GM12878 (cell line): Measurements from ENCODE around the gene ANKRD6. TPM values are rescaled to one million over a fixed set of nuclear protein-coding genes. Genes with fewer than 3 reads are reported as not detected.

Experiments
- ATAC-seq: fragments of 200-7000 bp; cut with Tn5 transposase; 3 replicates; pipeline ENCODE4 v1.9.1; 2020; ENCODE audit warnings: mild to moderate bottlenecking, moderate library complexity
- BruUV-seq: library from RNA; stranded (reverse); fragments of 400-500 nt; replicated peaks from 2 replicates; lab custom pipeline; 2021; lab: Mats Ljungman, UMichigan
- CTCF ChIA-PET: fragments of 300-600 bp; sonication (Branson Sonifier 250); formaldehyde crosslinking; extraction: SDS; loops from one replicate; lab custom pipeline; 2021; ENCODE audit warnings: inconsistent platforms; lab: Yijun Ruan, JAX
- POLR2A ChIA-PET: fragments of 350-600 bp; formaldehyde crosslinking; extraction: SDS; loops from one replicate; lab custom pipeline; 2021; ENCODE audit warnings: inconsistent platforms; lab: Charles Lee
- RAD21 ChIA-PET: fragments of 300-600 bp; sonication (Branson Sonifier 250); formaldehyde crosslinking; loops from one replicate; lab custom pipeline; 2023; ENCODE audit warnings: antibody characterized with exemption; ENCODE audit not compliant: unreplicated experiment; lab: Charles Lee
- SMC1A ChIA-PET: fragments of 300-600 bp; sonication (Branson Sonifier 250); formaldehyde crosslinking; loops from one replicate; lab custom pipeline; 2023; ENCODE audit not compliant: unreplicated experiment, uncharacterized antibody; lab: Charles Lee
- DNase-seq: peaks from one replicate; pipeline ENCODE4 v3.0.0-alpha.2; 2011; ENCODE audit warnings: low read depth, low spot score
- FAIRE-seq: peaks from 3 replicates; lab custom pipeline; 2011; peaks lifted over from hg19 to GRCh38; lab: Jason Lieb, UNC
- H2AFZ ChIP-seq: 2 replicates; pipeline ENCODE4 v1.6.0; 2011; ENCODE audit warnings: low read depth, low read length, control low read depth; ENCODE audit not compliant: control insufficient read depth
- H3K27ac ChIP-seq: 2 replicates; pipeline ENCODE4 v1.5.1; 2011; ENCODE audit warnings: control low read depth; ENCODE audit not compliant: control insufficient read depth, insufficient read depth
- H3K27me3 ChIP-seq, 2 experiments: replicated peaks in 1 of 2; 2 replicates each; pipeline versions ENCODE4 v1.6.0 to v1.6.1; 2011; ENCODE audit warnings: low read length in 1 of 2; ENCODE audit not compliant: control insufficient read depth in 2 of 2, insufficient read depth in 2 of 2
- H3K36me3 ChIP-seq, 2 experiments: 2 replicates each; pipeline ENCODE4 v1.5.1; 2011; ENCODE audit warnings: low read length in 1 of 2; ENCODE audit not compliant: control insufficient read depth in 2 of 2, insufficient read depth in 2 of 2
- H3K4me1 ChIP-seq: 2 replicates; pipeline ENCODE4 v1.6.1; 2011; ENCODE audit warnings: mild to moderate bottlenecking, low read length, moderate library complexity, mixed read lengths; ENCODE audit not compliant: control insufficient read depth, insufficient read depth
- H3K4me2 ChIP-seq: 2 replicates; pipeline ENCODE4 v1.6.0; 2011; ENCODE audit warnings: control low read depth; ENCODE audit not compliant: control insufficient read depth, insufficient read depth
- H3K4me3 ChIP-seq: fragments of 200-600 bp; sonication (generic); 2 replicates; pipeline ENCODE4 v1.5.1; 2016
- H3K79me2 ChIP-seq: 2 replicates; pipeline ENCODE4 v1.6.0; 2011; ENCODE audit warnings: low read length; ENCODE audit not compliant: control insufficient read depth, insufficient read depth
- H3K9ac ChIP-seq: 2 replicates; pipeline ENCODE4 v1.8.0; 2011; ENCODE audit warnings: low read length, control low read depth, mixed read lengths; ENCODE audit not compliant: control insufficient read depth, insufficient read depth
- H3K9me3 ChIP-seq: replicated peaks from 3 replicates; pipeline ENCODE4 v1.5.1; 2011; ENCODE audit warnings: mild to moderate bottlenecking, low read length; ENCODE audit not compliant: control insufficient read depth, insufficient read depth
- H4K20me1 ChIP-seq: 2 replicates; pipeline ENCODE4 v1.6.0; 2011; ENCODE audit not compliant: control insufficient read depth, insufficient read depth
- BCL3 ChIP-seq: IDR thresholded peaks from 2 replicates; pipeline ENCODE4 v1.6.1; 2011; ENCODE audit warnings: borderline replicate concordance, low read depth, mild to moderate bottlenecking, moderate library complexity, low read length; ENCODE audit not compliant: insufficient read depth, poor library complexity, severe bottlenecking
- CEBPB ChIP-seq, 2 experiments: fragments of 150-350 bp in 1 of 2; IDR thresholded peaks; 2 replicates each; pipeline ENCODE4 v1.6.1; 2012 to 2014; ENCODE audit warnings: low read depth in 2 of 2, low read length in 2 of 2, borderline replicate concordance in 1 of 2, inconsistent platforms in 1 of 2
- MYB ChIP-seq: fragments of 150-350 bp; IDR thresholded peaks from 2 replicates; pipeline ENCODE4 v1.6.1; 2014; ENCODE audit warnings: mild to moderate bottlenecking, low read depth, low read length, borderline replicate concordance
- NR2C2 ChIP-seq: IDR thresholded peaks from 2 replicates; pipeline ENCODE4 v1.6.1; 2011; ENCODE audit warnings: borderline replicate concordance, low read depth; ENCODE audit not compliant: control insufficient read depth, insufficient read length
- RUNX3 ChIP-seq: IDR thresholded peaks from 2 replicates; pipeline ENCODE4 v1.6.1; 2012; ENCODE audit warnings: low read length, inconsistent platforms
- WGBS: methylation state at CpG from one replicate; pipeline ENCODE4 v1.1.6; 2016; ENCODE audit warnings: low lambda C conversion rate; ENCODE audit not compliant: insufficient replicate concordance, insufficient coverage; ENCODE audit errors: missing lambda C conversion rate; 5-methylcytosine and 5-hydroxymethylcytosine counted together
- in situ Hi-C: fragments of 300-500 bp; cut with MboI; formaldehyde crosslinking; loops from 9 replicates; pipeline ENCODE4 v1.14.3; 2018; ENCODE audit warnings: mixed read lengths
- intact Hi-C: fragments of 100-400 bp; cut with micrococcal nuclease; formaldehyde crosslinking; loops from one replicate; pipeline ENCODE4 v1.14.2; 2022; ENCODE audit not compliant: unreplicated experiment
- polyA plus RNA-seq, 11 experiments: library from polyadenylated mRNA; depleted of rRNA in 4 of 11; unstranded in 6 of 11; stranded (reverse) in 5 of 11; fragments of >200 nt; fragmentation: Nextera tagmentation in 4 of 11; fragmentation: Illumina TruSeq in 1 of 11; extraction: Ambion mirVana in 4 of 11; extraction: Trizol in 1 of 11; gene quantifications; 1 replicate in 1 of 11; 2 replicates in 10 of 11; pipeline versions ENCODE4 v1.2.1 to v1.2.3, GENCODE V29; 2011 to 2016; ENCODE audit warnings: inconsistent platforms in 2 of 11, missing spikeins in 2 of 11, low read depth in 1 of 11
- total RNA-seq, 4 experiments: library from RNA; depleted of rRNA in 3 of 4; stranded (reverse); fragments of >200 nt in 3 of 4; fragmentation: Illumina TruSeq in 1 of 4; extraction: Trizol in 1 of 4; gene quantifications; 2 replicates each; pipeline versions ENCODE4 v1.2.1 to v1.2.3, GENCODE V29; 2013 to 2021

ANKRD6 gene
- total and polyA plus RNA-seq, 10 of the 15 experiments (the other 5 are each of a cell fraction or from before 2014, with no cell fraction given): 0.03 to 0.90 (median 0.38) TPM

- Histone ChIP-seq H3K4me3 (no peak overlapping the region), H3K27ac (no peak overlapping the region), H3K9me3 (no peaks in the 10 kb centered on the region), H3K79me2 (no peaks in the 10 kb centered on the region), H3K27me3 (no peaks in the 10 kb centered on the region; a peak in 1 of 4 replicates), H4K20me1 (no peaks in the 10 kb centered on the region), H3K9ac (no peak overlapping the region), H3K4me2 (no peak overlapping the region), H3K36me3 (no peaks in the 10 kb centered on the region), H3K4me1 (no peaks in the 10 kb centered on the region), H2AFZ (no peak overlapping the region)
- TF ChIP-seq BCL3: no peak
- TF ChIP-seq RUNX3: no peak
- TF ChIP-seq MYB: no peak
- TF ChIP-seq NR2C2: no peak
- TF ChIP-seq CEBPB (IDR thresholded peaks at IDR 0.05; ENCODE audit: borderline replicate concordance in 1 of 2, low read depth in 2 of 2, low read length in 2 of 2): no peak
- RAD21 ChIA-PET: no interaction called here
- BruUV-seq: no TSS peak
- in situ Hi-C loops: no loop called here
- ATAC-seq (no peak), DNase-seq (no peak), FAIRE-seq (no peak)
- CTCF ChIA-PET: no interaction called here
- 72% methylated on average over 1 of the region's 1 CpG for WGBS
- SMC1A ChIA-PET: no interaction called here
- POLR2A ChIA-PET: interaction anchor here (0.7 kb wide), 1 partner anchor 117 kb away, joined by 4 read pairs; no protein-coding TSS in a partner anchor
- intact Hi-C loops: no loop called here
Observed at GRCh38 chr6:89510393-89510792, 77.4 kb downstream of the ANKRD6 start.
